Transverse colon (tissue), 4 donors: Measurements from ENCODE around the gene TBC1D7. TPM values are rescaled to one million over a fixed set of nuclear protein-coding genes. Genes with fewer than 3 reads are reported as not detected.

Experiments
- DNase-seq: peaks from one replicate; pipeline ENCODE4 v3.0.0-alpha.2; 2019
- H3K27ac ChIP-seq, 4 donors: fragments of 200-600 bp; sonication (generic); 2 replicates each; pipeline ENCODE4 v1.5.1; 2016 to 2018; ENCODE audit warnings: inconsistent platforms in 4 of 4
- H3K27me3 ChIP-seq: fragments of 200-600 bp; sonication (generic); 2 replicates; pipeline ENCODE4 v1.5.1; 2017; ENCODE audit warnings: inconsistent platforms
- H3K36me3 ChIP-seq, 4 donors: fragments of 200-600 bp; sonication (generic); 2 replicates each; pipeline ENCODE4 v1.5.1; 2017 to 2019; ENCODE audit warnings: inconsistent platforms in 4 of 4
- H3K4me1 ChIP-seq, 4 donors: fragments of 200-600 bp; sonication (generic); 2 replicates each; pipeline ENCODE4 v1.5.1; 2017 to 2020; ENCODE audit warnings: inconsistent platforms in 4 of 4
- H3K4me3 ChIP-seq, 4 donors: fragments of 200-600 bp; sonication (generic); 1 replicate in 1 of 4; 2 replicates in 3 of 4; pipeline versions ENCODE4 v1.5.1 to v1.6.1; 2017 to 2019; ENCODE audit warnings: inconsistent platforms in 4 of 4
- H3K9me3 ChIP-seq, 2 donors: fragments of 200-600 bp; sonication (generic); 2 replicates each; pipeline ENCODE4 v1.5.1; 2017 to 2019; ENCODE audit warnings: inconsistent platforms in 2 of 2
- EP300 ChIP-seq: sonication (generic); formaldehyde crosslinking; IDR thresholded peaks from one replicate; pipeline ENCODE4 v1.6.1; 2017; ENCODE audit warnings: antibody characterized with exemption, low read depth
- POLR2A ChIP-seq: fragments of 450-650 bp; IDR thresholded peaks from one replicate; pipeline ENCODE4 v1.6.1; 2016; ENCODE audit warnings: antibody characterized with exemption, mild to moderate bottlenecking, moderate library complexity
- POLR2AphosphoS5 ChIP-seq, 3 donors: sonication (generic); formaldehyde crosslinking; IDR thresholded peaks; one replicate each; pipeline ENCODE4 v1.6.1; 2016; ENCODE audit warnings: antibody characterized with exemption in 3 of 3
- whole genome bisulfite sequencing, 2 donors: methylation state at CpG; one replicate each; pipeline ENCODE4 v1.1.5; 2018; ENCODE audit warnings: low coverage in 1 of 2; 5-methylcytosine and 5-hydroxymethylcytosine counted together
- in situ Hi-C, 4 donors: fragments of 200-750 bp; cut with MboI; loops; one replicate each; pipeline versions ENCODE4 v1.15.0 to v1.15.1; 2017; ENCODE audit warnings: low sequenced_read_pairs in 3 of 4, low pct_ligation_motif_present in 1 of 4, low pct_unique_long_range_greater_than_20kb in 1 of 4
- intact Hi-C: fragments of 100-400 bp; cut with DNase I; formaldehyde crosslinking; loops from one replicate; pipeline ENCODE4 v1.15.1; 2023; ENCODE audit warnings: low total_unique reads
- total RNA-seq, 4 donors: library from RNA; depleted of rRNA; stranded (reverse); fragments of >200 nt; gene quantifications; one replicate each; pipeline ENCODE4 v1.1.0, GENCODE V29; 2016
- TF ChIP-seq, protein P1 (sequence below), 5 experiments: fragments of 200-600 bp in 3 of 5; fragments of 450-650 bp in 2 of 5; sonication (generic) in 3 of 5; IDR thresholded peaks; 1 replicate in 2 of 5; 2 replicates in 3 of 5; pipeline ENCODE4 v1.5.1; 2016 to 2017; ENCODE audit warnings: antibody characterized with exemption in 5 of 5, inconsistent platforms in 3 of 5, mild to moderate bottlenecking in 2 of 5, moderate library complexity in 1 of 5

Gene TBC1D7
- total RNA-seq, 4 donors from 2014 or later, result 10.5 to 39.8 (median 15.0) TPM

DNA sequence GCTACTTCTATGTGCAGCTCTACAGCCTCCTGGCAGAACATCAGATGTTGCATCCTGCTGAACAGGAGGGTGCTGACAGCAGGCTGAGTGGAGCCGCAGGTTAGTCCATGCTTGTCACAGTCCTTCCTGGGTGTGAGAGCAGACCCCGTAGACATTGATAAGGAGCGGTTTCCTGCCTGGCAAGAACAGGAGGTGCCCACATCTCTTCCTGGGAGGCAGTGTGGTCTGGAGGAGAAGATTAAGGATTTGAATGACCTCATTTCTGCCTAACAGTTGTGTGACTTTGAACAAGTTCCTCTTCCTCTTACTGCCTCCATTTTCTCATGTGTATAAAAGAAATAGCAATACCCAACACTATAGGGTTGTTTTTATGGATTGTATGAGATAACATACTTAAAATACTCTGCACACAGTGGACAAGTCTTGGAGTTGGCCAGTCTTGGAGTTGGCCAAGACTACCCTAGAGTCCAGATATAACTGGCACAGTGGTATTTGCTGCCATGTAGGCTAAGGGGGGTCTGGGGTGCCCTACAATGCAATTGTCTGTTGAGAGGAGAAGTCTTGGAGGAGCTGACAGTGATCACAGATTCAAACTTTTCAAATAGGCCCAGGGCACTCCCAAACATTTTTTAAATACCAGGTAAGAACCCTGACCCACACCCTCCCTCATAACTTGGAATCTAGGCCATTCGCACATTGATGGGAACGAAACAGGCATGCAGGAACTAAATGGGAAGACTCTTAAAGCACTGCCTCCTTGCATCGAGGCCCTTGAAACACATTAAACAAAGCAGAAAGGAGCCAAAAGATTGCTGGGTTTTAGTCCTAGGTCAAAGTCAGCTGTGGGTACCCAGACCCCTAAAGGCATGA lies 32.6 kb upstream of the TBC1D7 start:
- Histone ChIP-seq H3K36me3 (no peaks in the 10 kb centered on the region), H3K27me3 (no peaks in the 10 kb centered on the region), H3K9me3 (no peaks in the 10 kb centered on the region), H3K4me1 (peaks cover 0 to 6% (median 0%) of the 10 kb centered on the region in 4 donors), H3K4me3 (no peak overlapping the region), H3K27ac (no peak overlapping the region)
- in situ Hi-C loops, result loop anchor here in 1 of 4 donors (25.0 kb wide), 1 partner anchor 701 kb away; no protein-coding TSS in a partner anchor
- no peak for DNase-seq
- intact Hi-C loops, result no loop called here
- 80 to 89% methylated on average over 1 to 6 of the region's 6 CpGs for WGBS, 2 donors
- TF ChIP-seq POLR2AphosphoS5 (IDR thresholded peaks at IDR 0.05) (no peak), POLR2A (no peak), EP300 (no peak)
- TF ChIP-seq, protein P1, sequence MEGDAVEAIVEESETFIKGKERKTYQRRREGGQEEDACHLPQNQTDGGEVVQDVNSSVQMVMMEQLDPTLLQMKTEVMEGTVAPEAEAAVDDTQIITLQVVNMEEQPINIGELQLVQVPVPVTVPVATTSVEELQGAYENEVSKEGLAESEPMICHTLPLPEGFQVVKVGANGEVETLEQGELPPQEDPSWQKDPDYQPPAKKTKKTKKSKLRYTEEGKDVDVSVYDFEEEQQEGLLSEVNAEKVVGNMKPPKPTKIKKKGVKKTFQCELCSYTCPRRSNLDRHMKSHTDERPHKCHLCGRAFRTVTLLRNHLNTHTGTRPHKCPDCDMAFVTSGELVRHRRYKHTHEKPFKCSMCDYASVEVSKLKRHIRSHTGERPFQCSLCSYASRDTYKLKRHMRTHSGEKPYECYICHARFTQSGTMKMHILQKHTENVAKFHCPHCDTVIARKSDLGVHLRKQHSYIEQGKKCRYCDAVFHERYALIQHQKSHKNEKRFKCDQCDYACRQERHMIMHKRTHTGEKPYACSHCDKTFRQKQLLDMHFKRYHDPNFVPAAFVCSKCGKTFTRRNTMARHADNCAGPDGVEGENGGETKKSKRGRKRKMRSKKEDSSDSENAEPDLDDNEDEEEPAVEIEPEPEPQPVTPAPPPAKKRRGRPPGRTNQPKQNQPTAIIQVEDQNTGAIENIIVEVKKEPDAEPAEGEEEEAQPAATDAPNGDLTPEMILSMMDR (IDR thresholded peaks at IDR 0.05), result no peak

DNA sequence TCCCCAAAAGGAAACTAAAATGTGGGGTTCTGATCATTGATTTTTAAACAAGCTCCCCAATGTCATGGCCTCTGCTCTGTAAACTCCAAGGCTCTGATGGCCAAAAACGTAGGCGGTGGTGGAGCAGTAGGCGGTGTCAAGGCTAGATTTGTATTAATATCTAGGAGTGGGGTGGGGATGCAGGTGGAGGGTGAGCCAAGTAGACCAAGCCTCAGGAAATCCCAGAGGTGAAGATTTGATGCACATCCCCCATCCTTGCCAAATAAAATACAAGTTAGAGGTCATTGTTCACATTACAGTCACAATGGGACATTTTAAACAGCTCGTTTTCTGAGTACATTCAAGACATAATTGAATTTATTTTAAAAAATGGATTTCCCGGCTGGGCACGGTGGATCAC lies 30.9 kb upstream of the TBC1D7 start:
- Histone ChIP-seq H3K27ac (no peak overlapping the region), H3K4me3 (no peak overlapping the region), H3K4me1 (peaks cover 0 to 20% (median 10%) of the 10 kb centered on the region in 4 donors), H3K9me3 (no peaks in the 10 kb centered on the region), H3K27me3 (no peaks in the 10 kb centered on the region), H3K36me3 (no peaks in the 10 kb centered on the region)
- 96% methylated on average over 3 to 6 of the region's 6 CpGs for whole genome bisulfite sequencing, 2 donors
- in situ Hi-C loops, result loop anchor here in 1 of 4 donors (25.0 kb wide), 1 partner anchor 703 kb away; no protein-coding TSS in a partner anchor
- no peak for TF ChIP-seq POLR2AphosphoS5 (IDR thresholded peaks at IDR 0.05)
- TF ChIP-seq, protein P1 (IDR thresholded peaks at IDR 0.05), result no peak
- TF ChIP-seq EP300, result no peak
- no peak for TF ChIP-seq POLR2A
- intact Hi-C loops, result no loop called here
- DNase-seq, result no peak

DNA sequence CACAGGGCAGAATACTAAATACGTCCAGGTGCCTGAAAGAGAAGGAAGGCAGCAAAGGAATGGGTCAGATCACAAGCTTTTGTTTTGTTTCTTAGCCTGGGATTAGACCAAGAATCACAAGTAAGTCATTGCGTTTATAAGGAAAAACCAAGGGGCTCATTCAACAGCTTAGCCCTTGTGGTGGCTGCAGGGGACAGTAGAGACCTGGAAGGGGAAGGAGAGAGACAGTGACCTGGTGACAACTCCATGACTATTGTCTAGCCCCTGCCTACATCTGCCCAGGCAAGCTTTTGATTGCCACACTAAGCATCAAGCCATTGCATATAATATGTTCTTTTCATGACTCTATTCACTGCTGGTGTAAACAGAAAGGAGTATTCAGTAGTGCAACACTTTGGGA lies 30.2 kb upstream of the TBC1D7 start:
- in situ Hi-C loops, result loop anchor here in 1 of 4 donors (25.0 kb wide), 1 partner anchor 704 kb away; no protein-coding TSS in a partner anchor
- no peak for DNase-seq

DNA sequence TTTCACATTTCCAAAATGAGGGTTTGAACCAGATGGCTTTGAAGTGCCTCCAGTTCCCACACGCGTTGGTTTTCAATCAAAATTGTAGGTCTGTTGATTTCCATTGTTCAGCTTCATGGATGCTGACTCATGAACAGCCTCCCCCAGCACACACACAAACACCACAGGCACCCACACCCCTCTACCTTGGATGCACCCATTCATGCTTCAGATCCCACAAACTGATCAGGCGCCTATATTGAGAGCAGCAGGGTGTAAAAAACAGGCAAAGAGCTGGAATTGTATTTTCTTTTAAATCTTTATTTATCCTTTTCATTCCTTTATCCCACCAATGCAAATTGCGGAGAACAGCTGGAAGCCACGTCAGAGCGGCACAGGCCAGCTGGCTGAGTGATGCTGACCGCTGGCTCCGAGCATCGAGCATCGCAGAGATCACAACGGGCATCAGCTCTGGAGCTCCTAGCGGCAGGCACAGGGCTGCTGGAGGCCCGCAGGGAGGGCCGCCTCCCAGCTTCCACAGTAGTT lies 29.3 kb upstream of the TBC1D7 start:
- intact Hi-C loops (no loop called here), in situ Hi-C loops (loop anchor here in 1 of 4 donors (25.0 kb wide), 1 partner anchor 705 kb away; no protein-coding TSS in a partner anchor)
- H3K4me1 ChIP-seq, result peaks cover 0 to 20% (median 12%) of the 10 kb centered on the region in 4 donors
- H3K27ac ChIP-seq, result no peak overlapping the region
- WGBS, 2 donors, result 76 to 81% methylated on average over 8 to 14 of the region's 14 CpGs
- no peak for DNase-seq
- no peak overlapping the region for H3K4me3 ChIP-seq
- TF ChIP-seq, protein P1 (IDR thresholded peaks at IDR 0.05), result no peak
- TF ChIP-seq POLR2A (no peak), EP300 (no peak)
- no peaks in the 10 kb centered on the region for H3K9me3 ChIP-seq
- no peaks in the 10 kb centered on the region for H3K36me3 ChIP-seq
- no peaks in the 10 kb centered on the region for H3K27me3 ChIP-seq

More for the DNA sequence above, 30.2 kb upstream of the TBC1D7 start:
- no peak overlapping the region for H3K4me3 ChIP-seq
- no peaks in the 10 kb centered on the region for H3K9me3 ChIP-seq
- no peaks in the 10 kb centered on the region for H3K36me3 ChIP-seq
- intact Hi-C loops, result no loop called here
- H3K27ac ChIP-seq, result no peak overlapping the region
- peaks cover 0 to 20% (median 12%) of the 10 kb centered on the region in 4 donors for H3K4me1 ChIP-seq
- WGBS, 2 donors, result 92 to 95% methylated on average over 2 of the region's 2 CpGs
- TF ChIP-seq POLR2AphosphoS5 (IDR thresholded peaks at IDR 0.05) (no peak), POLR2A (no peak), EP300 (no peak)
- TF ChIP-seq, protein P1 (IDR thresholded peaks at IDR 0.05), result no peak
- H3K27me3 ChIP-seq, result no peaks in the 10 kb centered on the region
